Pancreas (tissue), 10 donors: Measurements from ENCODE around the gene CUX1. TPM values are rescaled to one million over a fixed set of nuclear protein-coding genes. Genes with fewer than 3 reads are reported as not detected.

ENCODE experiments used
- ATAC-seq, 4 donors: fragments of 200-7000 bp; cut with Tn5 transposase; one replicate each; pipeline versions ENCODE4 v1.8.0 to v1.9.1; 2020; ENCODE audit warnings: mild to moderate bottlenecking in 4 of 4, moderate library complexity in 4 of 4
- DNase-seq, 6 donors: peaks; one replicate each; pipeline ENCODE4 v3.0.0-alpha.2; 2020
- FAIRE-seq: peaks from 2 replicates; lab custom pipeline; 2012; peaks lifted over from hg19 to GRCh38; lab: Jason Lieb, UNC
- H3K27ac ChIP-seq, 4 donors: fragments of 200-600 bp; sonication (generic); 1 replicate in 3 of 4; 2 replicates in 1 of 4; pipeline versions ENCODE4 v1.5.0 to v1.8.0; 2020
- H3K27me3 ChIP-seq, 4 donors: fragments of 200-600 bp; one replicate each; pipeline ENCODE4 v1.8.0; 2021
- H3K36me3 ChIP-seq, 3 donors: fragments of 200-600 bp; sonication (generic) in 1 of 3; one replicate each; pipeline versions ENCODE4 v1.5.0 to v1.8.0; 2020 to 2021
- H3K4me1 ChIP-seq, 3 donors: fragments of 200-600 bp; one replicate each; pipeline ENCODE4 v1.8.0; 2021
- H3K4me3 ChIP-seq, 4 donors: fragments of 200-600 bp; sonication (generic) in 2 of 4; one replicate each; pipeline versions ENCODE4 v1.5.0 to v1.8.0; 2020 to 2021
- H3K9me3 ChIP-seq, 4 donors: fragments of 200-600 bp; one replicate each; pipeline ENCODE4 v1.8.0; 2021
- CTCF ChIP-seq, 4 donors: fragments of 200-600 bp; sonication (generic) in 3 of 4; IDR thresholded peaks; one replicate each; pipeline versions ENCODE4 v1.5.0 to v1.8.0; 2021; ENCODE audit warnings: antibody characterized with exemption in 4 of 4
- WGBS, 2 donors: extraction: QIAGEN DNeasy Blood & Tissue Kit; methylation state at CpG; one replicate each; pipeline ENCODE4 v1.1.7; 2013; 5-methylcytosine and 5-hydroxymethylcytosine counted together
- intact Hi-C, 3 donors: fragments of 100-400 bp; cut with DNase I; formaldehyde crosslinking; loops; one replicate each; pipeline versions ENCODE4 v1.11.1 to v1.14.2; 2022
- polyA plus RNA-seq, 2 donors: library from polyadenylated mRNA; stranded (reverse); fragments of 200-250 nt; gene quantifications; one replicate each; pipeline ENCODE4 v1.2.3, GENCODE V29; 2013
- total RNA-seq, 6 donors: library from RNA; stranded (reverse); fragmentation: NEBNext Ultra II Directional in 4 of 6; extraction: Animal tissue kit (Norgen Biotek cat#: 25700) in 4 of 6; gene quantifications; one replicate each; pipeline versions ENCODE4 v1.2.1 to v1.2.4, GENCODE V29; 2021 to 2023
- donor health status: healthy with polysubstance abuse.
- donor health status: DM: no; HTN: no; CAD: no; lungs with moderate emphysema.
- donor health status: DM: no; HTN: no; CAD: no.
- donor health status: control.
- donor health status: control.
- donor health status: Bipolar disorder and iron deficiency.
- donor health status: DM: yes; HTN: yes; CAD: no.
- donor health status: DM: no; HTN: no; CAD: no.
- donor health status: DM: no; HTN: no; CAD: no.
- donor health status: DM: yes; HTN: yes; CAD: no.

Gene CUX1
- total and polyA plus RNA-seq, 8 donors, result 18.9 to 61.2 (median 45.1) TPM

GRCh38 chr7:101989101-101989500, 171.7 kb downstream of the CUX1 start:
- no peak for FAIRE-seq
- Histone ChIP-seq H3K4me1 (no peaks in the 10 kb centered on the region), H3K36me3 (no peaks in the 10 kb centered on the region)

GRCh38 chr7:101990811-101991418, 173.5 kb downstream of the CUX1 start:
- no peaks in the 10 kb centered on the region for H3K4me1 ChIP-seq
- no peaks in the 10 kb centered on the region for H3K36me3 ChIP-seq
- DNase-seq (no peak), ATAC-seq (peak in 1 of 4 donors; percentile 40), FAIRE-seq (no peak)
- H3K27me3 ChIP-seq, result no peaks in the 10 kb centered on the region
- TF ChIP-seq CTCF (IDR thresholded peaks at IDR 0.05), result no peak
- 93 to 97% methylated on average over 17 of the region's 17 CpGs for WGBS, 2 donors
- intact Hi-C loops, result no loop called here
- H3K27ac ChIP-seq, result no peak overlapping the region
- H3K4me3 ChIP-seq, result no peak overlapping the region
- H3K9me3 ChIP-seq, result no peaks in the 10 kb centered on the region

More at GRCh38 chr7:101989101-101989500, 171.7 kb downstream of the CUX1 start:
- no peak overlapping the region for H3K27ac ChIP-seq
- H3K27me3 ChIP-seq, result no peaks in the 10 kb centered on the region
- WGBS, 2 donors, result 96 to 97% methylated on average over 20 of the region's 20 CpGs
- no peak for DNase-seq
- TF ChIP-seq CTCF (IDR thresholded peaks at IDR 0.05), result no peak
- no peak for ATAC-seq
- H3K9me3 ChIP-seq, result no peaks in the 10 kb centered on the region
- no peak overlapping the region for H3K4me3 ChIP-seq
- intact Hi-C loops, result no loop called here

- no peaks in the 10 kb centered on the region for H3K9me3 ChIP-seq
- no peak overlapping the region for H3K4me3 ChIP-seq
- no peak overlapping the region for H3K27ac ChIP-seq
- FAIRE-seq (no peak), ATAC-seq (peak in 3 of 4 donors; percentile 30 to 80 (median 69)), DNase-seq (no peak)
- H3K36me3 ChIP-seq, result no peaks in the 10 kb centered on the region
- H3K4me1 ChIP-seq, result no peaks in the 10 kb centered on the region
- whole genome bisulfite sequencing, 2 donors, result 33 to 38% methylated on average over 3 of the region's 3 CpGs
- no peak for TF ChIP-seq CTCF (IDR thresholded peaks at IDR 0.05)
- intact Hi-C loops, result no loop called here
- no peaks in the 10 kb centered on the region for H3K27me3 ChIP-seq
Measured at GRCh38 chr7:101991860-101992259, 174.4 kb downstream of the CUX1 start.

GRCh38 chr7:101993311-101993710, 175.9 kb downstream of the CUX1 start:
- Histone ChIP-seq H3K4me3 (no peak overlapping the region), H3K4me1 (no peaks in the 10 kb centered on the region), H3K9me3 (no peaks in the 10 kb centered on the region), H3K36me3 (no peaks in the 10 kb centered on the region), H3K27ac (no peak overlapping the region), H3K27me3 (no peaks in the 10 kb centered on the region)
- 93 to 95% methylated on average over 8 of the region's 8 CpGs for WGBS, 2 donors
- no peak for TF ChIP-seq CTCF (IDR thresholded peaks at IDR 0.05)
- ATAC-seq, result no peak
- intact Hi-C loops, result no loop called here
- no peak for FAIRE-seq
- DNase-seq, result no peak

GRCh38 chr7:101995121-101995520, 177.7 kb downstream of the CUX1 start:
- ATAC-seq, result no peak
- H3K4me3 ChIP-seq, result no peak overlapping the region

More at GRCh38 chr7:101995121-101995520, 177.7 kb downstream of the CUX1 start:
- Histone ChIP-seq H3K36me3 (no peaks in the 10 kb centered on the region), H3K4me1 (no peaks in the 10 kb centered on the region), H3K27ac (no peak overlapping the region), H3K27me3 (no peaks in the 10 kb centered on the region), H3K9me3 (no peaks in the 10 kb centered on the region)
- no peak for FAIRE-seq
- intact Hi-C loops, result no loop called here
- no peak for DNase-seq
- no peak for TF ChIP-seq CTCF (IDR thresholded peaks at IDR 0.05)
- 91 to 96% methylated on average over 5 of the region's 5 CpGs for WGBS, 2 donors
